Activated CD8-positive, alpha-beta T cell treated with anti-CD3 and anti-CD28 coated beads for 36 hours (primary cell): Measurements from ENCODE around the gene HIGD1A. TPM values are rescaled to one million over a fixed set of nuclear protein-coding genes. Genes with fewer than 3 reads are reported as not detected.

Experiments
- ATAC-seq: fragments of 200-7000 bp; cut with Tn5 transposase; one replicate; pipeline ENCODE4 v1.10.0; 2021; ENCODE audit warnings: mild to moderate bottlenecking, moderate library complexity
- CTCF ChIA-PET: fragments of 350-600 bp; sonication (Branson Sonifier 250); formaldehyde crosslinking; loops from one replicate; lab custom pipeline; 2021; ENCODE audit warnings: antibody characterized with exemption; lab: Charles Lee
- POLR2A ChIA-PET: fragments of 350-600 bp; sonication (Branson Sonifier 250); formaldehyde crosslinking; loops from one replicate; lab custom pipeline; 2021; ENCODE audit warnings: antibody characterized with exemption; lab: Charles Lee
- DNase-seq: peaks from one replicate; pipeline ENCODE4 v3.0.0-alpha.2; 2020
- H3K27ac Mint-ChIP-seq: one replicate; pipeline ENCODE4 v1.8.0; 2021; ENCODE audit warnings: mild to moderate bottlenecking, mixed read lengths
- H3K27me3 Mint-ChIP-seq: one replicate; pipeline ENCODE4 v1.8.0; 2021; ENCODE audit warnings: mixed read lengths
- H3K36me3 Mint-ChIP-seq: one replicate; pipeline ENCODE4 v1.8.0; 2021; ENCODE audit warnings: low read depth, mixed read lengths
- H3K4me1 Mint-ChIP-seq: one replicate; pipeline ENCODE4 v1.8.0; 2021; ENCODE audit warnings: low read depth, mixed read lengths
- H3K4me3 Mint-ChIP-seq: one replicate; pipeline ENCODE4 v1.8.0; 2021; ENCODE audit warnings: mild to moderate bottlenecking, moderate library complexity, mixed read lengths
- H3K9me3 Mint-ChIP-seq: one replicate; pipeline ENCODE4 v1.8.0; 2021; ENCODE audit warnings: mixed read lengths
- intact Hi-C: fragments of 100-400 bp; cut with micrococcal nuclease; formaldehyde crosslinking; loops from one replicate; pipeline ENCODE4 v1.10.0; 2022
- total RNA-seq, 2 experiments: library from RNA; stranded (reverse); gene quantifications; one replicate each; pipeline ENCODE4 v1.2.3, GENCODE V29; 2021
- TF ChIP-seq, protein P1 (sequence below): fragments of 200-600 bp; IDR thresholded peaks from one replicate; pipeline ENCODE4 v1.8.0; 2022; ENCODE audit warnings: antibody characterized with exemption, mild to moderate bottlenecking

HIGD1A gene
- total RNA-seq, 2 experiments from 2014 or later: 58.4 to 60.5 TPM

DNA sequence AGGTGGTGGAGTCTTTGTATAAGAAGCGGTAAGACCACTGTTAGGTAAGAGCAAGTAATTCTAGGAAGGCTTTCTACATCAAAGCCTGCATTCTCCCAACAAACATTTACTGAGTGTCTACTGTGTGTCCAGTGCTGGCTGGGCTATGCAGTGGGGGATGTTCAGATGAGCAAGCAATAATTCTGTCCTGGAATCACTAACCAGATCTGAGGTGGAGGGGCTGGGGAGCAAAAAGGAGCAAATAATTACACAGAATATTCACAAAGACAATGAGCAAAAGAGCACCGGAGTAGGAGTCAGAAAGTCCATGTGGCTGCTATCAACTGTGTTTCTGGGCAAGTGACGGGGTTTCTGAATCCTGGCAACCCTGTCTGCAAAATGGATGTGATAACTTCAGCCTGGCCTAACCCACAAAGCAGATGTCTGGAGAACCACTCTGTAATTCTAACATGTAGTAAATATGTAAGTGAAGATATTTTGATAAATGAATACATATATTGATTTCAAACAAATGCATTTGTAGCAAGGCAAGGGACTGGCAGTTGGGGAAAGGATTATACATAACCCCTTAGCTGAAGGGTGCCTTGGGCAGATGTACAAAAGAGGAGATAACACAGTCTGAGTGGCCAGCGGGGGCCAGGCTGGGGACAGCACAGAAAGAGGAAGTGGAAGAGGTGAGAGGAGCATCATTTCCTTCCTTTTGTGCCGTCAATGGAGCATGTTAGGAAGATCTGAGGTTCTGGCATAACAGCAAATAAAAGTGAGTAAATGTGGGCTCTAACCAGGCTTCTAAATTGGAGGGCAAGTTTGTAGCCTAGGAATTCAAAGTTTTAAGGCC is 42.6 kb upstream of the HIGD1A start:
- DNase-seq (peak; percentile 43), ATAC-seq (peak; percentile 80)
- TF ChIP-seq, protein P1, sequence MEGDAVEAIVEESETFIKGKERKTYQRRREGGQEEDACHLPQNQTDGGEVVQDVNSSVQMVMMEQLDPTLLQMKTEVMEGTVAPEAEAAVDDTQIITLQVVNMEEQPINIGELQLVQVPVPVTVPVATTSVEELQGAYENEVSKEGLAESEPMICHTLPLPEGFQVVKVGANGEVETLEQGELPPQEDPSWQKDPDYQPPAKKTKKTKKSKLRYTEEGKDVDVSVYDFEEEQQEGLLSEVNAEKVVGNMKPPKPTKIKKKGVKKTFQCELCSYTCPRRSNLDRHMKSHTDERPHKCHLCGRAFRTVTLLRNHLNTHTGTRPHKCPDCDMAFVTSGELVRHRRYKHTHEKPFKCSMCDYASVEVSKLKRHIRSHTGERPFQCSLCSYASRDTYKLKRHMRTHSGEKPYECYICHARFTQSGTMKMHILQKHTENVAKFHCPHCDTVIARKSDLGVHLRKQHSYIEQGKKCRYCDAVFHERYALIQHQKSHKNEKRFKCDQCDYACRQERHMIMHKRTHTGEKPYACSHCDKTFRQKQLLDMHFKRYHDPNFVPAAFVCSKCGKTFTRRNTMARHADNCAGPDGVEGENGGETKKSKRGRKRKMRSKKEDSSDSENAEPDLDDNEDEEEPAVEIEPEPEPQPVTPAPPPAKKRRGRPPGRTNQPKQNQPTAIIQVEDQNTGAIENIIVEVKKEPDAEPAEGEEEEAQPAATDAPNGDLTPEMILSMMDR: no peak
- Mint-ChIP-seq H3K27me3 (no peaks in the 10 kb centered on the region), H3K4me1 (peaks cover 15% of the 10 kb centered on the region), H3K27ac (peak overlapping the region; percentile 81), H3K9me3 (no peaks in the 10 kb centered on the region), H3K4me3 (peak overlapping the region; percentile 40), H3K36me3 (no peaks in the 10 kb centered on the region)
- intact Hi-C loops: no loop called here
- CTCF ChIA-PET: no interaction called here
- POLR2A ChIA-PET: interaction anchor here (0.7 to 0.8 kb wide), 2 partner anchors 37 to 140 kb away, joined by 3 read pairs; no protein-coding TSS in a partner anchor

DNA sequence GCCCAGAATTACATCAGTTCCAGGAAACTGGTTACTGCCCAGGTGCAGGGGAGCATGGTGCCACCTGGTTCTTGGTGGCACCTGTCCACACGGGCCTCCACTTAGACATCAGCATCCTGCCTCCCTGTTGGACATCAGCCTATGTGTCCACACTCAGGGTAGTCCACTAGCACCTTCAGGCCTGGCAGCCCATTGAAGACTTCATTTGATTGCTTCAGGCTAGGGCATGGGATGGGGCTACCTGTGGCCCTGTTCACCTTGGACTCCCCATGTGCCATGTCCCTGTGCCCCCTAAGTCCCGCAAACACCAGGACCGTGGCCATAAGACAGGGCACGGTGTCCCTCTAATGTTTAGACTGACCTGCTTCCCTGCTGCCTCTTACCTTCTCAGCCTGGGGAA is 40.5 kb upstream of the HIGD1A start:
- no peak for ATAC-seq
- no peaks in the 10 kb centered on the region for H3K27me3 Mint-ChIP-seq
- no peak overlapping the region for H3K27ac Mint-ChIP-seq
- ChIA-PET CTCF (no interaction called here), POLR2A (no interaction called here)
- DNase-seq: no peak
- TF ChIP-seq, protein P1: no peak
- no peak overlapping the region for H3K4me3 Mint-ChIP-seq
- no peaks in the 10 kb centered on the region for H3K36me3 Mint-ChIP-seq
- H3K9me3 Mint-ChIP-seq: no peaks in the 10 kb centered on the region
- intact Hi-C loops: no loop called here
- H3K4me1 Mint-ChIP-seq: peaks cover 15% of the 10 kb centered on the region

DNA sequence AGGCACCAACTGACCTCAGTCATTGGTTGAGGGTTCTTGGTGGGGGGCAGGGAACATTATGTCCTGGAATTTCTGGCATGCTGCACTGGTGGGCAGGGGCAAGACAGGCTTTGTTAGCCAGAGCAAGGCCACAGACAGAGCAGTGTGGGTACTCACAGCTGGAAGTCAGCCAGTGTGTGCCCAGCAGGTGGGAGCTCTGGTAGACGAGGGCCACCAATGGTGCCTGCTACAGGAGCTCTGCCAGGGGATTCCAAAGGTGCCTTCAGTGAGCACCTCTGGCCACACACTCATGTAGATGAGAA is 40.1 kb upstream of the HIGD1A start:
- no peak for DNase-seq
- CTCF ChIA-PET: no interaction called here
- Mint-ChIP-seq H3K4me1 (peaks cover 15% of the 10 kb centered on the region), H3K4me3 (no peak overlapping the region), H3K36me3 (no peaks in the 10 kb centered on the region), H3K9me3 (no peaks in the 10 kb centered on the region), H3K27me3 (no peaks in the 10 kb centered on the region), H3K27ac (no peak overlapping the region)
- ATAC-seq: no peak
- intact Hi-C loops: no loop called here
- POLR2A ChIA-PET: no interaction called here
- TF ChIP-seq, protein P1: no peak

DNA sequence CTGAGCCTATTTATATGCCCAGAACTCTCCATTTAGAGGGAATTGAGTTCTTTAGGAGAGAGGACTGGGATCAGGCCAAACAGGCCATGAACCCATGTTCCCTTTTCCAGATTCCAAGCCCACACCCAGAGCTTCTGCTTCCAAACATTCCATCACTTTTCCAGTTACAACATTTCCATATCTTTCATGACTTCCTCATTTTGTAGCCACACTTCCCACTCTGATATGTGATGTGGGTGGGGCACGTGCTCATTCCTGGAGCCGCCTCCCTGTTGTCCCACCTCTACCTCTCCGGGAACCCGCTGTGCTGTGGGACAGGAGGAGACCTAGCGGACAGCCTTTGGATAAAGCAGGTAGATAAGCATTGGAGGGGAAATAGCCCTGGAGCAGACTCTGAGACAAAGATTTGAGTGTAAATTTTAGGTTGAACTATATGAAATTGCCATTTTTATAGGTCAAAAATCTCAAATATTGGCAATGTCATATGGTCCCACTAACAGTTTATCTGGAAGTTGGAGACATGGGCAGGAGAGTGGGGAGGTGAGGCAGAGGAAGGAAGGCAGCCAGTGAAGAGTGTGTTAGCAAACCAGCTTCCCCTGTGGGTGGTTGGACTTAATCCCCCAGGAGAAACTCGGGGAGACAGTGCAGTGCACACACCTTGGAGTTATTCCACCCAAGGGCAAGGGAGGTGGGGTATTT is 39.6 kb upstream of the HIGD1A start:
- TF ChIP-seq, protein P1: no peak
- CTCF ChIA-PET: no interaction called here
- POLR2A ChIA-PET: no interaction called here
- DNase-seq: no peak
- H3K36me3 Mint-ChIP-seq: no peaks in the 10 kb centered on the region
- no peaks in the 10 kb centered on the region for H3K27me3 Mint-ChIP-seq
- H3K9me3 Mint-ChIP-seq: no peaks in the 10 kb centered on the region
- intact Hi-C loops: no loop called here
- no peak overlapping the region for H3K27ac Mint-ChIP-seq
- H3K4me1 Mint-ChIP-seq: peaks cover 15% of the 10 kb centered on the region
- H3K4me3 Mint-ChIP-seq: no peak overlapping the region
- ATAC-seq: no peak

DNA sequence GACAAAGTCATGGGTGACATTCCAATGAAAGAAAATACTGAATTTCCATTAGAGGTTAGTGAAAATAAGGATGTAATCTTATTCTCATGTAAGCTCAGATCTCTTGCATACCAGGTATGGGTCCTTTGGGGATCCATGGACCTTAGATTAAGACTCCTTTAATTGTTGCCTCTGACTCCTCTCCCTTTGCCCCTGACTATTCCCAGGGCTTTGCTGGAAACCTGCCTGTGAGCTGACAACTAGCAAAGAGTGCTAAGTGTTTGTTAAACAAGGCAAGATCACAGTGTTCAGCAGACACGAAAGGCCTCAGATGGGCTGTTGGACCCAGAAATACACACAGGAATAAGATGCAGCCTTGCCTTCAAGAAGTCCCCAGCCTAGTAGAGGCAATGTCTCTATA is 37.0 kb upstream of the HIGD1A start:
- Mint-ChIP-seq H3K36me3 (no peaks in the 10 kb centered on the region), H3K27ac (no peak overlapping the region), H3K27me3 (no peaks in the 10 kb centered on the region), H3K9me3 (no peaks in the 10 kb centered on the region), H3K4me1 (peaks cover 4% of the 10 kb centered on the region), H3K4me3 (no peak overlapping the region)
- ChIA-PET POLR2A (no interaction called here), CTCF (interaction anchor here (0.8 to 1.4 kb wide), 2 partner anchors 22 to 42 kb away, joined by 3 read pairs; no protein-coding TSS in a partner anchor)
- ATAC-seq: no peak
- no peak for DNase-seq
- intact Hi-C loops: no loop called here
- TF ChIP-seq, protein P1: no peak
